Stimulated activated CD8-positive, alpha-beta memory T cell treated with anti-CD3 and anti-CD28 coated beads, Interleukin-2, amount 100 ng/mL, for 1 hour (primary cell): ENCODE measurements around the gene SYT15.
A peak's percentile ranks its signal among the peaks of the same experiment; 100 is the strongest.
"Not testable (repeated sequence)": the region's sequence is repeated elsewhere in the genome, so short reads cannot be mapped to it uniquely, and the experiment has no call there.

Experiments used
- DNase-seq, 2 donors: peaks; one replicate each; pipeline ENCODE4 v3.0.0-alpha.2; 2020; ENCODE audit warnings: low read depth in 2 of 2

SYT15 gene

GRCh38 chr10:46556515-46557318 lies 22.2 kb upstream of the SYT15 start, which contains the start of gene GPRIN2:
GPRIN2 (minus strand) TSS chr10:46556658; CDS start chr10:46550736, 5,922 bp downstream.
- DNase-seq, result no peak

GRCh38 chr10:46557319-46558121 lies 21.4 kb upstream of the SYT15 start:
- DNase-seq, result no peak

- no peak for DNase-seq
These were observed 20.9 kb upstream of the SYT15 start for GRCh38 chr10:46558122-46558391.

- DNase-seq, result no peak
These were observed 20.3 kb upstream of the SYT15 start for GRCh38 chr10:46558392-46559185.

- DNase-seq, result no peak
These were observed 19.7 kb upstream of the SYT15 start for GRCh38 chr10:46559231-46559671.

GRCh38 chr10:46560381-46560780 lies 18.5 kb upstream of the SYT15 start:
- no peak for DNase-seq

- DNase-seq, result no peak
These were observed 18.0 kb upstream of the SYT15 start for GRCh38 chr10:46560952-46561351.

- peak in 1 of 2 donors; percentile 20 for DNase-seq
These were observed 13.2 kb upstream of the SYT15 start for GRCh38 chr10:46565591-46566332.

GRCh38 chr10:46567151-46567550 lies 11.8 kb upstream of the SYT15 start:
- not testable (repeated sequence) for DNase-seq

GRCh38 chr10:46570655-46571054 lies 8.3 kb upstream of the SYT15 start:
- not testable (repeated sequence) for DNase-seq

GRCh38 chr10:46572765-46573164 lies 6.2 kb upstream of the SYT15 start:
- not testable (repeated sequence) for DNase-seq

GRCh38 chr10:46573314-46573713 lies 5.6 kb upstream of the SYT15 start:
- DNase-seq, result not testable (repeated sequence)

- not testable (repeated sequence) for DNase-seq
These were observed 5.0 kb upstream of the SYT15 start for GRCh38 chr10:46573884-46574283.

- not testable (repeated sequence) for DNase-seq
These were observed 1.1 kb upstream of the SYT15 start for GRCh38 chr10:46577624-46578473.

GRCh38 chr10:46579378-46579777 lies 450 bp downstream of the SYT15 start:
- not testable (repeated sequence) for DNase-seq

GRCh38 chr10:46581997-46582396 lies 3.1 kb downstream of the SYT15 start:
- not testable (repeated sequence) for DNase-seq

GRCh38 chr10:46582568-46582967 lies 3.6 kb downstream of the SYT15 start:
- DNase-seq, result not testable (repeated sequence)

- not testable (repeated sequence) for DNase-seq
These were observed 5.3 kb downstream of the SYT15 start for GRCh38 chr10:46584196-46584595.

GRCh38 chr10:46585246-46585645 lies 6.3 kb downstream of the SYT15 start:
- DNase-seq, result not testable (repeated sequence)

GRCh38 chr10:46587546-46587945 lies 8.6 kb downstream of the SYT15 start:
- not testable (repeated sequence) for DNase-seq
